IPS DF 4.7 (cell line): Measurements from ENCODE around the gene KMT5B.

Experiments used
- DNase-seq: peaks from one replicate; pipeline ENCODE4 v3.0.0-alpha.2; 2013; ENCODE audit warnings: low spot score; ENCODE audit errors: extremely low read depth

The KMT5B gene

DNA sequence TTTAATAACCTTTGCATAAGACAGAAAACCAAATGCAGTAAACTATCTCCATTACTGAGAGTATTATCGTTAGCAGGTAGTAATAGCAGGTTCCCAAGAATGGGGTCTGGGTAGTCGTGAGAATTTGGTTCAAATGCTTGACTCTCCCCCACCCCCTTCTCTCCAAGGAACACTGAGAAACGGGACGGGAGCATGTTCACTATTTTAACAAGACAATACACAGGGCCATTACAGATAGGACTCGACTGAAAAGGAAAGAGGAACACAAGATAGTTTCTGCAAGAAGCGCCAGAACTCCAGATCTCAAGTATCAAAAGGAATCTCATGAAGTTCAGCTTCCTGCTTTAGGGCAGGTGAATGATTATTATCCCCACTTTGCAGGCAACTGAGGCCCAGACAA lies 27.0 kb downstream of the KMT5B start:
- peak; percentile 9 for DNase-seq

DNA sequence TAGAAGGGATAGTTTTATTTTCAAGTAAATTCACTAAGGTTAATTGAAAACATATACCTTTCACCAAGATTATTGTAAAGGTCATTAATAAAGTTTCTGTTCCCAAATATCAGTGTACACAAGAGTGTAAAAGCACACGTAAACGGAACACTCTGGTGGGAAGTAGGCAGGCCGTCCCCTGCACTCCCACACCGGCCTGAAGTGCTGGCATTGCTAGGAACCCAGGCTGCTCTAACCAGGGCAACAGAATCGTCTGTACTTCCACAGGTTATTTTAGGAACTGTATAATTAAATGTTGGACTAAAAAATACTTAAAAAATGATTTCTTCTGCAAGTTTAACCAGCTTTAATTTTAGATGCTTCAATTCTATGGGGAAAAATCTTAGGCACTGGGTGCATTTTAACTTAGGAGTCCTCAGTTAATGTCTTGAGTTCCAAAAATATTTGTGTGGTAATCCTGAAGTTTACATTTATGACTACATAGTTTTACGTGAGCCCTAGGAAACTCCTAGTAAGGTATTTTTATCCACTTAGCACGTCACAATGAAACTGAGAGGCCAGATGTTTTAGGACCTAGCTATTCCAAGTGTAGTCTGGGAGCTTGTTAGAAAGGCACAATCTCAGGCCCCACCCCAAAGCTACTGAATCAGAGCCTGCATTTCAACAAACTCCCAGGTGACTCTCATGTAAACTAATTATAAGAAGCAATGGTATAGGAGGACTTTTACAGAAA lies 31.2 kb downstream of the KMT5B start:
- no peak for DNase-seq

DNA sequence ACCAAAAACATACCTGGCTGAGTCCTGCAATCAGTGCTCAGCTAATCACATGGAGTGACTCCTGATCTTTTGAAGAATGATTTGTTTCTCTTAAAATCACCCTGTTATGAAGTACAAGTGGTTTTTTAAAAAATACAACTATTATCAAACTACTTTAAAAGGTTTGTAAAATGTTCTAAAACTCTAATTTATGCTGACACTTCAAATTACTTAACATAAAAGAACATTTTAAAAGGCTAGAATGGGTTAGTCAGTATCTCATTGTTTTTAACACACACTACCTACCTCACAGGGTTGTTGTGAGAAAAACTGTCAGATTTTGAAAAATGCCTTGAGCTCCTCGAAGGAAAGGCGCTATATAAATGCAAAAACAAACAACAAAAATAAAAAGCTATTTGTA lies 33.2 kb downstream of the KMT5B start:
- DNase-seq = no peak

GRCh38 chr11:68177877-68178276 lies 35.2 kb downstream of the KMT5B start:
- DNase-seq = no peak

DNA sequence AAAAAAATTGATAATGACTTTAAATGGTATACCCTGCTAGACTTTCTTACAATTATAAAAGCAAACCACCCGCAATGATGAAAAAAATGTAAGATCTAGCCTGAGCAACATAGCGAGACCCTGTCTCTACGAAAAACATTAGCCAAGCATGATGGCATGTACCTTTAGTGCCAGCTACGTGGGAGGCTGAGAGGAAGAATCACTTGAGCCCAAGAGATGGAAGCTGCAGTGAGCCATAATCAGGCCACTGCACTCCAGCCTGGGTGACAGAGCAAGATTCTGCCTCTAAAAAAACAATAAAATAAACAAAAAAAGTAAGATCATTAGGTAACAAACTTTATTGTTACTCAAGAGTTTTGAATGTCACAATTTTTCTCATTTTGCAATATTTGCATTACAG lies 39.2 kb downstream of the KMT5B start:
- DNase-seq = no peak

- DNase-seq = no peak
Observed at GRCh38 chr11:68169442-68169841, 43.7 kb downstream of the KMT5B start.

- no peak for DNase-seq
Observed at GRCh38 chr11:68168694-68169093, 44.4 kb downstream of the KMT5B start.

GRCh38 chr11:68167474-68167873 lies 45.6 kb downstream of the KMT5B start:
- DNase-seq = no peak

DNA sequence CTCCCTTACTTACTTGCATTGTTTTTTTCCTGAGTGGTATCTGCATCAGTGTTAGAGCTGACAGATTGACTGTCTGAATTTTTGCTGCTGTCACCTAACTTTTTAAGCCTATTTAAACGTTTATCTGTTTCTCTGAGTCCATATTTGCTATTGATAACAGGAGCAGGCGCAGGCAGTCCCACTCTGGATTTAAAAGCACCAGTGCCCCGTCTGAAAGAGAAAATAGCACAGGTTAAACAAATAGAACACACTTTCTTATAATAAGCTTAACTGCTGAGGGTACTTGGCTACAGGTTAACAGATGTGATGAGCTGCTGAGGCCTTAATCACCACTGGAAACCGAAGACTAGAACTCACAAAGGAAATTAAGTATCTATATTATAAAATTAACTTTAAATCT lies 46.1 kb downstream of the KMT5B start:
- no peak for DNase-seq

- no peak for DNase-seq
Observed at GRCh38 chr11:68165601-68166000, 47.5 kb downstream of the KMT5B start.

DNA sequence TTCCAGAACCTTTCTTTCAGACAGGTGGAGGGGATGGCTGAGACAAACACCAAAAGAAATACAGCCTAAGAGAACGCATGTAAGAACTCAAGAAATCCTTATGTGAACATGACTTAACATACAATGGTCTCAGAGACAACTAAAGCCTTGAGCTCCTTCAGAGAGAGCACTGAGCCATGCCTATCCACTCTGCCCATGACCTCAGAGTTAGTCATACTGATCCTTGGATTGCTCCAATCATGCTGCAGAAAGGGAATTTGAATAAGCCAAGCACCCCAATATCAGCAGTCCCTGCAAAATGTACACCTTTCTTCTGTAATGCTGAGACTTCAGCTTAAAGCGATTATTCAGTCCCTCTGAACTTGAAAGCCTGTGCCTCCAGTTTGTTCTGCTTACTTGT lies 48.7 kb downstream of the KMT5B start:
- DNase-seq = no peak

DNA sequence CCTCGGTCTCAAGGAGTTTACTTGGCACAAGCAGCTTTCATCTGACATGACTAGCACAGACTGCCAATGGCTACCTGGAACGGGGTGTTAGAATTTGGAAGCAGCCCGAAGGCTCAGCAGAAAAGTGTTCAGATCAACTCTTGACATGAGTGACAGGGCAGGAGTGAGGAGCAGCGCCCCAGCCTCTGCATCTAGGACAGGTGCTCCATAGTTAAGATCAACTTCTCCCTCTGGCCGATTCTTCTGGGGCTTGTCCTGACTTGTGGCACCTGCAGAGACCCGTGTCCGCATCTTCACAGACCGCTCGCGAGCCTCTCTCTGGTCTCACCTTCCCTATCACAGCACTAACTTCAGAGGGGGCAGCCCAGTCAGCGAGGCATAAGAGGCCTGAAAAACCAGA lies 49.4 kb downstream of the KMT5B start:
- DNase-seq = no peak

DNA sequence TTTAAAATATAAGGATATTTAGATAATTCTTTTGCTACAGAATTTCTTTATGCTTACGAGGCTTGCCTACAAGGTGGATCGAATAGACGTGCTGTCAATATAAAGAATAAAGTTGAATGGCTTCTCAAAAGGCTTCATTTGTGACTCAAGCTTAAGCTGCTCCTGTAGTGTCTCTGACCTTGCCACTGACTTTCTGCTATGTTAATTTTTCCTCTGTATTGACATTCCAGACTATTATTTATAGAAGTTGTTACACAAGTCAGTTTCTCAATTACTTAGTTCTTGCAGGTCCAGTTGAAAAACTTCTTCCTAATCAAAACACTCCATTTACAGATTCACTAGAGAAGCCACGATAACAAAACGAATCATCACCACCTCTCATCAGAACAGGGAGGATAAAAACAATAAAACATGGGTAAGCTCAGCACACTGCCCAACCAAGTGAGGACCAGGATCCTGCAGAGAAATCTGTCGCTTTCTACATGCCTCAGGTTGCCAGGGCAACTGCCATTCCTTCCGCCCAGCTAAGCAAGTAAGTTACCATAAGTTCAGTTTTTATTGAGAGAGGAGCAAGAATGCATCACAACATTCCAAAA lies 52.9 kb downstream of the KMT5B start:
- no peak for DNase-seq

DNA sequence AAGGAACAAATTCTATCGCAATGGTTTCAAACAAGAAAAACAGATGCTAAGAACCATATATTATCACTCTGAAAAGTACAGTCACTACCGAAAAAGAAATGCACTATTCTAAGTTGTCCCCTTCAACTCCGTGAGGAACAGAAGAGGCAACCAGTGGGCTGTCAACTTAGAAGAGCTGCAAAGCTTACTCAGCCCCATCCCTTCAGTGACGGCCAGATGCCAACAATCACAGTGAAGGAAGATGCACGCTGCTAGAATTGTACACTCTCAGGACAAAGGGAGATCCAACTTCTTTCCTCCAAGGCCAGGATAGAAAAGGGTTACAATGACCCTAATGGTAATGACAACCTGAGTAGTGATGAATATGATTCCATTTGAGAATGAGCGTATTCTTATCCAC lies 53.4 kb downstream of the KMT5B start:
- DNase-seq = no peak

GRCh38 chr11:68159161-68159560 lies 53.9 kb downstream of the KMT5B start:
- no peak for DNase-seq

- no peak for DNase-seq
Observed at GRCh38 chr11:68158580-68158979, 54.5 kb downstream of the KMT5B start.

- no peak for DNase-seq
Observed at GRCh38 chr11:68153742-68154141, 59.4 kb downstream of the KMT5B start.

- DNase-seq = no peak
Observed at GRCh38 chr11:68150037-68150436, 63.1 kb downstream of the KMT5B start.

DNA sequence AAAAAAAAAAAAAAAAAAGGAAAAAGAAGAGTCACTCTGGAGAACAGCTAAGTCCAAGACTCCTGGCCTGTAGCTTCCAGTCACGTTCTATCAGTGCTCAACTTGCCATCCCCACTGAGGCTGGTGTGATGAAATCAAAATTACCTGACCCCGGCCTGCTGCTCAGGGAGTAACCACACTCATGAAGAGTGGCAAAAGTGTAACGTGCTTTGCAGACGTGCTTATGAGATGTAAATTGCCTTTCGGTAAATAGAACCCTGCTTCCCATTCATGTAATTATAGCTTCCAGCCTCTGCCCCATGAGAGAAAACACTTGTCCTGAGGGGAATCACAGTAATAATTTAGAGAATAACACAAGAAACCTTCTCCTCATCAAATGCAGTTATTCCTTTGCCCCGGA lies 63.7 kb downstream of the KMT5B start:
- DNase-seq = no peak

- no peak for DNase-seq
Observed at GRCh38 chr11:68148879-68149278, 64.2 kb downstream of the KMT5B start.

DNA sequence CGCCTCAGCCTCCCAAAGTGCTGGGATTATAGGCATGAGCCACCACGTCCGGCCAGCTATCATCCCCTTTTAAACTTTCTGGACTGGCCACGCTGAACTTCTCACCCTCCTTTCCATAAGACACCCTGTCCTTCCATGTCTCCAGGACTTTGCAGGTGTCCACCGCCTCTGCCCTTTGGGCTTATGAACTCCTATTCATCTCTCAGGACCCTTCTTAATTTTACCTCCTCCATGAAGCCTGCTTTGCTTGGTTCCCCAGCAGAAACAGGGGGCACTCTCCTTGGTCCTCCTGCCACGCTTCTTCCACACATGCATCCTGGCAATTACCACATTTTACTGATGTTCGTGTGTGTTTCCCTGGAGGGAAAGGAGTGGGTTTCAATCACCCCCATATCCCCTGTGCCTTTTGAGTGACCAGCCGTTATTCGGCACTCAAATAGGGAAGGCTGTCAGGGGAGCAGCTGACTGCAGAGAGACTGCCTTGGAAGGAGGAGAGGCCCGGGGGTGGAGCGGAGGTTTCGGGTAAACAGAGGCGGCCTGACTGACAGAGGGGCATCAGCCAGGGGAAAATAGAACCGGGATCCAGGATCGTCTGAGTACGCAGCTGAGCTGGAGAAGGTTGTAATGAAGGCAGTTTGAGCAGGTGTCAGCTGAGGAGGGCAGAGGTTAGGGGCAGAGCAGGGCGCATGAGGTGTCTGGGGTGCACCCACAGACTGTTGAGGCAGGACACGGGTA lies 64.9 kb downstream of the KMT5B start:
- DNase-seq = no peak

GRCh38 chr11:68146704-68147474 lies 66.2 kb downstream of the KMT5B start:
- no peak for DNase-seq
